BE2C (cell line): ENCODE results near the gene TMEM121B.
A peak's percentile ranks its signal among the peaks of the same experiment; 100 is the strongest.

Experiments used
- DNase-seq: peaks from one replicate; pipeline ENCODE4 v3.0.0-alpha.2; 2020
- H3K27me3 ChIP-seq: fragments of 250-450 bp; sonication (Bioruptor Pico); 2 replicates; pipeline ENCODE4 v1.5.1; 2020; ENCODE audit warnings: mild to moderate bottlenecking
- H3K36me3 ChIP-seq: fragments of 250-450 bp; sonication (Bioruptor Pico); 2 replicates; pipeline ENCODE4 v1.5.1; 2020; ENCODE audit warnings: mild to moderate bottlenecking
- H3K4me1 ChIP-seq: fragments of 250-450 bp; sonication (Bioruptor Pico); 2 replicates; pipeline ENCODE4 v1.5.1; 2020
- H3K4me3 ChIP-seq: 2 replicates; pipeline ENCODE4 v1.5.1; 2011; ENCODE audit warnings: low read depth, low read length
- H3K9me3 ChIP-seq: fragments of 250-450 bp; sonication (Bioruptor Pico); 2 replicates; pipeline ENCODE4 v1.5.1; 2020
- CTCF ChIP-seq: IDR thresholded peaks from 2 replicates; pipeline ENCODE4 v1.5.1; 2012; ENCODE audit warnings: mild to moderate bottlenecking, low read depth, low read length

TMEM121B gene

GRCh38 chr22:17120281-17120680 lies 879 bp downstream of the TMEM121B start:
- Histone ChIP-seq H3K27me3 (no peaks in the 10 kb centered on the region), H3K9me3 (no peaks in the 10 kb centered on the region), H3K4me1 (no peaks in the 10 kb centered on the region), H3K4me3 (no peak overlapping the region), H3K36me3 (no peaks in the 10 kb centered on the region)
- DNase-seq, result no peak
- no peak for TF ChIP-seq CTCF

- no peaks in the 10 kb centered on the region for H3K27me3 ChIP-seq
- no peaks in the 10 kb centered on the region for H3K9me3 ChIP-seq
- H3K36me3 ChIP-seq, result no peaks in the 10 kb centered on the region
- H3K4me1 ChIP-seq, result no peaks in the 10 kb centered on the region
- DNase-seq, result peak; percentile 62
- TF ChIP-seq CTCF, result peak; percentile 56
- H3K4me3 ChIP-seq, result no peak overlapping the region
Measured at GRCh38 chr22:17119481-17120202, 1.5 kb downstream of the TMEM121B start.

GRCh38 chr22:17118342-17118741 lies 2.8 kb downstream of the TMEM121B start:
- Histone ChIP-seq H3K27me3 (no peaks in the 10 kb centered on the region), H3K36me3 (no peaks in the 10 kb centered on the region), H3K4me3 (no peak overlapping the region), H3K9me3 (no peaks in the 10 kb centered on the region), H3K4me1 (no peaks in the 10 kb centered on the region)
- TF ChIP-seq CTCF, result no peak
- DNase-seq, result no peak

GRCh38 chr22:17117890-17118289 lies 3.3 kb downstream of the TMEM121B start:
- H3K27me3 ChIP-seq, result no peaks in the 10 kb centered on the region
- DNase-seq, result no peak
- H3K36me3 ChIP-seq, result no peaks in the 10 kb centered on the region
- no peaks in the 10 kb centered on the region for H3K9me3 ChIP-seq
- H3K4me1 ChIP-seq, result no peaks in the 10 kb centered on the region
- H3K4me3 ChIP-seq, result no peak overlapping the region
- TF ChIP-seq CTCF, result no peak

- no peak for TF ChIP-seq CTCF
Measured at GRCh38 chr22:17117400-17117799, 3.8 kb downstream of the TMEM121B start.

GRCh38 chr22:17116572-17117330 lies 4.4 kb downstream of the TMEM121B start:
- no peak for TF ChIP-seq CTCF
- no peaks in the 10 kb centered on the region for H3K4me1 ChIP-seq
- H3K9me3 ChIP-seq, result no peaks in the 10 kb centered on the region
- H3K27me3 ChIP-seq, result no peaks in the 10 kb centered on the region
- H3K4me3 ChIP-seq, result no peak overlapping the region
- no peaks in the 10 kb centered on the region for H3K36me3 ChIP-seq
- no peak for DNase-seq

More at GRCh38 chr22:17117400-17117799, 3.8 kb downstream of the TMEM121B start:
- Histone ChIP-seq H3K27me3 (no peaks in the 10 kb centered on the region), H3K4me1 (no peaks in the 10 kb centered on the region), H3K4me3 (no peak overlapping the region), H3K36me3 (no peaks in the 10 kb centered on the region), H3K9me3 (no peaks in the 10 kb centered on the region)
- DNase-seq, result no peak
